Neural crest cell (in vitro differentiated cells): ENCODE measurements around the gene ARHGEF7. TPM values are rescaled to one million over a fixed set of nuclear protein-coding genes. Genes with fewer than 3 reads are reported as not detected.

Source experiments
- DNase-seq: peaks from one replicate; pipeline ENCODE4 v3.0.0; 2021; ENCODE audit warnings: low read depth, mixed read lengths, low spot score
- H3K27ac Mint-ChIP-seq: one replicate; pipeline ENCODE4 v1.8.0; 2021; ENCODE audit warnings: mild to moderate bottlenecking, mixed read lengths; ENCODE audit not compliant: unreplicated experiment
- H3K27me3 Mint-ChIP-seq: 2 replicates; pipeline ENCODE4 v1.8.0; 2021; ENCODE audit warnings: low read depth, mild to moderate bottlenecking, mixed read lengths
- H3K36me3 Mint-ChIP-seq: 2 replicates; pipeline ENCODE4 v1.8.0; 2021; ENCODE audit warnings: low read depth, mild to moderate bottlenecking, mixed read lengths
- H3K4me1 Mint-ChIP-seq: 2 replicates; pipeline ENCODE4 v1.8.0; 2021; ENCODE audit warnings: mixed read lengths
- H3K4me3 Mint-ChIP-seq: one replicate; pipeline ENCODE4 v1.8.0; 2021; ENCODE audit warnings: mild to moderate bottlenecking, mixed read lengths
- H3K9me3 Mint-ChIP-seq: 2 replicates; pipeline ENCODE4 v1.8.0; 2021; ENCODE audit warnings: mixed read lengths
- total RNA-seq: library from RNA; stranded (reverse); gene quantifications from 2 replicates; pipeline ENCODE4 v1.2.1, GENCODE V29; 2021
- TF ChIP-seq, protein P1 (sequence below): fragments of 200-600 bp; sonication (generic); conservative IDR thresholded peaks from 2 replicates; pipeline ENCODE4 v1.5.0; 2021; ENCODE audit warnings: antibody characterized with exemption, mild to moderate bottlenecking

Gene ARHGEF7
- total RNA-seq, 1 donor from 2014 or later = 77.3 TPM

- DNase-seq = no peak
- no peaks in the 10 kb centered on the region for H3K27me3 Mint-ChIP-seq
- H3K4me1 Mint-ChIP-seq = peaks cover 4% of the 10 kb centered on the region
- peaks cover 4% of the 10 kb centered on the region for H3K36me3 Mint-ChIP-seq
- H3K4me3 Mint-ChIP-seq = no peak overlapping the region
- TF ChIP-seq, protein P1, sequence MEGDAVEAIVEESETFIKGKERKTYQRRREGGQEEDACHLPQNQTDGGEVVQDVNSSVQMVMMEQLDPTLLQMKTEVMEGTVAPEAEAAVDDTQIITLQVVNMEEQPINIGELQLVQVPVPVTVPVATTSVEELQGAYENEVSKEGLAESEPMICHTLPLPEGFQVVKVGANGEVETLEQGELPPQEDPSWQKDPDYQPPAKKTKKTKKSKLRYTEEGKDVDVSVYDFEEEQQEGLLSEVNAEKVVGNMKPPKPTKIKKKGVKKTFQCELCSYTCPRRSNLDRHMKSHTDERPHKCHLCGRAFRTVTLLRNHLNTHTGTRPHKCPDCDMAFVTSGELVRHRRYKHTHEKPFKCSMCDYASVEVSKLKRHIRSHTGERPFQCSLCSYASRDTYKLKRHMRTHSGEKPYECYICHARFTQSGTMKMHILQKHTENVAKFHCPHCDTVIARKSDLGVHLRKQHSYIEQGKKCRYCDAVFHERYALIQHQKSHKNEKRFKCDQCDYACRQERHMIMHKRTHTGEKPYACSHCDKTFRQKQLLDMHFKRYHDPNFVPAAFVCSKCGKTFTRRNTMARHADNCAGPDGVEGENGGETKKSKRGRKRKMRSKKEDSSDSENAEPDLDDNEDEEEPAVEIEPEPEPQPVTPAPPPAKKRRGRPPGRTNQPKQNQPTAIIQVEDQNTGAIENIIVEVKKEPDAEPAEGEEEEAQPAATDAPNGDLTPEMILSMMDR = no peak
- no peaks in the 10 kb centered on the region for H3K9me3 Mint-ChIP-seq
- no peak overlapping the region for H3K27ac Mint-ChIP-seq
Measured at GRCh38 chr13:111267784-111268183, 152.7 kb downstream of the ARHGEF7 start.

DNA sequence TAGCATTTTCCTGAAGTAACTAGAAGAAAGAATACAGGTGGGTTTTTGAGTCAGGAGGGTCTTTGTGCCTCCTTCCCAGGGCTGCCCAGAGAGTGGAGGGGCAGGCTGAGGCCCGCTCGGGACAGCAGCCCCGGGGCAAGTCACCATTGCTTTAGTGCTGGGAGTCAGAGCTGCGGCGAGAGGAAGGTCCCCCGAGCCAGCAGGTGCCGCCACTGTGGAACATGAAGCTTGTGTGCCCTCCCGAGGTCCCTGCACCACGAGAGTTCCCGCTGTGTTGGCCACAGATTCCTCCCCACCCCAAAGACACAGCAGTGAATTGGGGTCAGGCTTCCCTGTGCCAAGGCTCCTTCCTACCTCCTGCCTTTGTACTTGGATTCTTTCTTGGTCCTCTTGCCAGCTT lies 154.4 kb downstream of the ARHGEF7 start:
- Mint-ChIP-seq H3K4me3 (no peak overlapping the region), H3K4me1 (peaks cover 4% of the 10 kb centered on the region), H3K27me3 (no peaks in the 10 kb centered on the region), H3K36me3 (peaks cover 4% of the 10 kb centered on the region), H3K27ac (no peak overlapping the region), H3K9me3 (no peaks in the 10 kb centered on the region)
- no peak for DNase-seq
- TF ChIP-seq, protein P1 = no peak

- no peaks in the 10 kb centered on the region for H3K9me3 Mint-ChIP-seq
- DNase-seq = no peak
- H3K27me3 Mint-ChIP-seq = no peaks in the 10 kb centered on the region
- TF ChIP-seq, protein P1 = no peak
- H3K27ac Mint-ChIP-seq = peak overlapping the region; percentile 30
- H3K4me3 Mint-ChIP-seq = no peak overlapping the region
- H3K4me1 Mint-ChIP-seq = peaks cover 4% of the 10 kb centered on the region
- H3K36me3 Mint-ChIP-seq = peaks cover 4% of the 10 kb centered on the region
Measured at GRCh38 chr13:111270126-111270525, 155.0 kb downstream of the ARHGEF7 start.

DNA sequence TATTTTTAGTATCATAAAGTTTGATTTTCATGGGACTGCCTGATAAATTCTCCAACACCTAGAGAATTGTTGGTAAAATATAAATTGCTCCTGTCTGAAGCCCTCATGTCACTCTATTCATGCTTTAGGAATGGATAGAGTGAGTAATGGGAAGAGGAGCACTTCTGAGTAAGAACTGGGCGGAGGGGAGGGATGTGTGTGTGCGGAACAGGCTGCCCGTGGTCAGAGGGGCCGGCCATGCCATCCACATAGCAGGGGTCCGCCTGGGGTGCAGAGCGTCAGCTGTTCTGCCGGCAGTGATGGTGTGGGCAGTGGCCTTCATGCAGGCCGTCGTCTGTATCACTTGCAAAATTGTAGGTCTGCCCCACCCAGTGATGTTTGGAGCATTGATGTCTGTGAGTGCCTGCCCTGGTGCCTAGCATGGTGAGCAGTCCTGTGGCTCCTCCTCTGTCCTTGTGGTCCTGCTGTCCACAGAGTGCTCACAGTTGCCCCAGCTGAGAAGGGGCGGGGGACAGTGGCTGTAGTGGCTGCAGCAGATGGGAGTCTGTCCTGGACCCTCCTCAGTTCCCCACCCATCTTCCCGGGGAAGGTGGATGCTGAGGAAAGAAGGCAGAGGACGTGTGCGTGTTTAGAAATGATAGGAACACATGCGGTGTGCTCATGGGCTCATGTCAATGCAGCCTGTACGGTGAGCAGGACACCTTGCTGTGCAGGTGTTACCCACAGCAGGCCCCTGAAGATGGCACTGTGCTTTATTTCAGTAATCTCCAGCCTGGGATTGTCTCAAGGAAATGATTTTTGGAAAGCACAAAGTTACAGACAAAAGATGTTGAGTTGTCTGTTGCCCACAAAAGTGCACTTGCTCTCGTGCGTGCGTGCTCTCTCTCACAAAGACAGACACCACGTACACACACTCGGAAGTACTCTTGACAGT lies 155.9 kb downstream of the ARHGEF7 start:
- TF ChIP-seq, protein P1 = no peak
- Mint-ChIP-seq H3K9me3 (no peaks in the 10 kb centered on the region), H3K36me3 (peaks cover 7% of the 10 kb centered on the region), H3K4me3 (no peak overlapping the region), H3K27ac (no peak overlapping the region), H3K27me3 (no peaks in the 10 kb centered on the region), H3K4me1 (peaks cover 4% of the 10 kb centered on the region)
- no peak for DNase-seq

DNA sequence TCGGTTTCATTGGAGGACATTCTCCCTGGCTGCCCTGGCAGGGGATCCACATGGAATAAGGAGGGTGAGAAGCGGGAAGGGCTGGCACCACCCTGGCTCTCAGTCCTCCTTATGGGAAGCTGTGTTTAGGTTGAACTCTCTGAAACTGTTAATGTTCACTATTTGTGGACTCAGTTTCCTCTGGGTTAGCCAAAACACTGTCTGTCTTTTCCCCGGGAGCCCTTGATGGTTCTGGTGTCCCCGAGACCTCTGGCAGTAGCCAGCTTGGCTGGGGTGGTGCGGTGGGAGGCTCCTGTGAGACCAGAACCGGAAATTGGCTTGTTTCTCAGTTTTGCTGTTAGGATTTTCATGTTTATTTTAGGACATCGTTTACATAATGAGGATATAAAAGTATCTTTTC lies 157.0 kb downstream of the ARHGEF7 start:
- Mint-ChIP-seq H3K4me3 (no peak overlapping the region), H3K27me3 (no peaks in the 10 kb centered on the region), H3K27ac (no peak overlapping the region), H3K36me3 (peaks cover 7% of the 10 kb centered on the region), H3K4me1 (no peaks in the 10 kb centered on the region), H3K9me3 (no peaks in the 10 kb centered on the region)
- no peak for DNase-seq
- TF ChIP-seq, protein P1 = no peak
